ENCODE measurements around the gene RGSL1.

DNA sequence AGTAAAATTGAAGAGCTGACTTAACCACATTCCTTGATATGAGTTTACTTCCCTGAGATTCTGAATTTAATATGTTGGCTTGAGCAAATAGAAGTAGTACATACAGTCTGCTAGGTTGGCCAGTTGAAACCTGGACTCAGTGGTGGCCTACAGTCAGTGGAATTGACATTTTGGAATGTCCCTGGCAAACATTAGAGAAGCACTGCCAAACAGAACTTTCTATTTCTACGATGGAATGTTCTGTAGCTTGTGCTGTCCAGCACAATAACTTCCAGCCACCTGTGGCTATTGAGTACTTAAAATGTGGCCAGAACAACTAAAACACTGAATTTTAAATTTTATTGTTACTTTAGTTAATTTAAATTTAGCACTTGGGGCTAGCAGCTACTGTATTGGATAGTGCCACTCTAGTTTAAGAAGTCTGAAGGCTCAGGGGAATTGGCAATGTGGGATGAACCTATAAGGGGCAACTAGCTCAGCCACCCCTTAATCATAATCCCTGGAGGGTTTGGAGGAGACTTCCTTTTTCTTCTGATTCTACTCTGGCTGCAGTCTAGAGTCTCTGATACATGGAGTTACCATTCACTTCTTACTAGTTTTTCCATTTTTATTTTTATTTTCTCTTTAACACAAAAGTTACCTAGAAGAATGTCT is 39.2 kb upstream of the RGSL1 start:
- TF ChIP-seq, protein P1, sequence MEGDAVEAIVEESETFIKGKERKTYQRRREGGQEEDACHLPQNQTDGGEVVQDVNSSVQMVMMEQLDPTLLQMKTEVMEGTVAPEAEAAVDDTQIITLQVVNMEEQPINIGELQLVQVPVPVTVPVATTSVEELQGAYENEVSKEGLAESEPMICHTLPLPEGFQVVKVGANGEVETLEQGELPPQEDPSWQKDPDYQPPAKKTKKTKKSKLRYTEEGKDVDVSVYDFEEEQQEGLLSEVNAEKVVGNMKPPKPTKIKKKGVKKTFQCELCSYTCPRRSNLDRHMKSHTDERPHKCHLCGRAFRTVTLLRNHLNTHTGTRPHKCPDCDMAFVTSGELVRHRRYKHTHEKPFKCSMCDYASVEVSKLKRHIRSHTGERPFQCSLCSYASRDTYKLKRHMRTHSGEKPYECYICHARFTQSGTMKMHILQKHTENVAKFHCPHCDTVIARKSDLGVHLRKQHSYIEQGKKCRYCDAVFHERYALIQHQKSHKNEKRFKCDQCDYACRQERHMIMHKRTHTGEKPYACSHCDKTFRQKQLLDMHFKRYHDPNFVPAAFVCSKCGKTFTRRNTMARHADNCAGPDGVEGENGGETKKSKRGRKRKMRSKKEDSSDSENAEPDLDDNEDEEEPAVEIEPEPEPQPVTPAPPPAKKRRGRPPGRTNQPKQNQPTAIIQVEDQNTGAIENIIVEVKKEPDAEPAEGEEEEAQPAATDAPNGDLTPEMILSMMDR (IDR thresholded peaks at IDR 0.05; ENCODE audit: poor library complexity), result no peak
- TF ChIP-seq EZH2phosphoT487 (IDR thresholded peaks at IDR 0.05; ENCODE audit: low read depth, severe bottlenecking, unreplicated experiment), result no peak
